Dendritic cell treated with granulocyte-macrophage colony-stimulating factor and Interleukin-4, amounts not matched to agents 40 ng/mL and 50 ng/mL, for 4 days (primary cell): ENCODE measurements around the gene MRPL27.

ENCODE experiments used
- H3K27ac Mint-ChIP-seq: one replicate; pipeline ENCODE4 v1.8.0; 2022; ENCODE audit warnings: mild to moderate bottlenecking, mixed read lengths
- H3K27me3 Mint-ChIP-seq: one replicate; pipeline ENCODE4 v1.8.0; 2022; ENCODE audit warnings: mild to moderate bottlenecking, mixed read lengths
- H3K36me3 Mint-ChIP-seq: one replicate; pipeline ENCODE4 v1.8.0; 2022; ENCODE audit warnings: low read depth, mixed read lengths
- H3K4me1 Mint-ChIP-seq: one replicate; pipeline ENCODE4 v1.8.0; 2022; ENCODE audit warnings: low read depth, mixed read lengths
- H3K4me3 Mint-ChIP-seq: one replicate; pipeline ENCODE4 v1.8.0; 2022; ENCODE audit warnings: mild to moderate bottlenecking, moderate library complexity, mixed read lengths
- H3K9me3 Mint-ChIP-seq: one replicate; pipeline ENCODE4 v1.8.0; 2022; ENCODE audit warnings: mixed read lengths
- intact Hi-C: fragments of 100-400 bp; cut with micrococcal nuclease; formaldehyde crosslinking; loops from one replicate; pipeline ENCODE4 v1.15.0; 2022

Gene MRPL27

DNA sequence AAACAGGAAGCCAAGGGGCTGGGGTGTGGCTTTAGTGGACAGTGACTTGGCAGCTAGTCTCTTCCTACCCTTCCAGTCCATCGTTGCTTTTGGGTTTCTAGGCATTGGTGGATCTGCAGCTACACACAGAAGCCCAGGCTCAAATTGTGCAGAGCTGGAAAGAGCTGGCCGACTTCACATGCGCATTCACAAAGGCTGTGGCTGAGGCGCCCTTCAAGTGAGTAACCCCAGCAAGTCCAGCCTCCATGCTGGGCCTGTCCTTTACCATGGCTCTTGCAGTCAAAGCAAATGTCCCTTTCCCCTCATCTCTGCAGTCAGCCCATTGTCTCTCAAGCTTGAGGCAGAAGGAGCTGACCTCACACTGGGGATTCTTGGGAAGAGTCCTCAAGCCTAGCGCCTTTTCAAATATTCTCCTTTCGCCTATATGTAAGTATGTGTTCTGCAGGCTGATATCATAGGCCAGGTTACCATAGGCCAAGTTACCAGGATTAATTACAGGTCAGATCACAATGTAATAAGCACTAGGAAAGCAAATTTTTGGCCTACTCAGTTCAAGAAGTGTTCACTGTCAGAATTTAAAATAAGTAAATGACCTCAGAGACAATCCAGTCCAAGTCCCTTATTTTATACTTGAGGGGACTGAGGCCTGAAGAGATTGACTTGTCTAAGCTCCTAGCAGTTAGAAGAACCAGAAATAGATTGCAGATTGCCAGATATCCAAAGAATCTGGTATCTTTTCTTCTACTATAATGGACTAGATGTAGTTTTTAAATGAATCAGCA lies 6.6 kb upstream of the MRPL27 start:
- no peak overlapping the region for H3K27ac Mint-ChIP-seq
- intact Hi-C loops, result loop anchor here (5.0 kb wide), 1 partner anchor 323 kb away; no protein-coding TSS in a partner anchor
- H3K36me3 Mint-ChIP-seq, result peaks cover 46% of the 10 kb centered on the region
- no peak overlapping the region for H3K4me3 Mint-ChIP-seq
- H3K4me1 Mint-ChIP-seq, result no peaks in the 10 kb centered on the region
- no peaks in the 10 kb centered on the region for H3K9me3 Mint-ChIP-seq
- no peaks in the 10 kb centered on the region for H3K27me3 Mint-ChIP-seq

DNA sequence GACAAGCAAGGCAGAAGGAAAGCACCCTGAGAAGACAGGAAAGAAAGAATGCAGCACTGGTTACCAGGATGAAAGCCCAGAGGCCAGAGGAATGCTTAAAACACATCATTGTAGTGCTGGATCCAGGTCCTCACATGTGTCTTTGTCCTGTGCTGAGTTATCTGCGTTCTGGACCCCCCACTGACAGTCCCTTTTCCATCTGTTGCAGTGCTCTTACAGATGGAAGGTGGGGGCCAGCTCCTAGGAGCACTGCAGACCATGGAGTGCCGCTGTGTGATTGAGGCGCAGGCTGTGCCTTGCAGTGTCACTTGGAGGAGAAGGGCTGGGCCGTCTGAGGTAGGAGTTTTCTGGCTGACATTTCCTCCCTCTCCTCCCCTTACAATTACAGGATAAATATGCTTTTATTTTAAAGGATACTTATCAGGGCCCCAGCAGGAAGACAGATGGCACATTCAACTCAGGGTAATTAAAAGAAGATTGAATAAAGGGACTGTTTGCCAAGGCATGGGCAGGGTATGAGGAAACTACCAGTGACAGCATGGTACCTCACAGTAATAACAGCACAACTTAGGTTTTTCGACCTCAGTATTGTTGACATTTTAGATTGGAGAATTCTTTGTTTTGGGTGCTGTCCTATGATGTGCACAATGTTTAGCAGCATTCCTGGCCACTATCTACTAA lies 3.0 kb upstream of the MRPL27 start:
- intact Hi-C loops, result loop anchor here (5.0 kb wide), 1 partner anchor 326 kb away; no protein-coding TSS in a partner anchor
- no peaks in the 10 kb centered on the region for H3K27me3 Mint-ChIP-seq
- H3K36me3 Mint-ChIP-seq, result peaks cover 30% of the 10 kb centered on the region
- no peak overlapping the region for H3K27ac Mint-ChIP-seq
- peaks cover 17% of the 10 kb centered on the region for H3K4me1 Mint-ChIP-seq
- H3K4me3 Mint-ChIP-seq, result no peak overlapping the region
- no peaks in the 10 kb centered on the region for H3K9me3 Mint-ChIP-seq

DNA sequence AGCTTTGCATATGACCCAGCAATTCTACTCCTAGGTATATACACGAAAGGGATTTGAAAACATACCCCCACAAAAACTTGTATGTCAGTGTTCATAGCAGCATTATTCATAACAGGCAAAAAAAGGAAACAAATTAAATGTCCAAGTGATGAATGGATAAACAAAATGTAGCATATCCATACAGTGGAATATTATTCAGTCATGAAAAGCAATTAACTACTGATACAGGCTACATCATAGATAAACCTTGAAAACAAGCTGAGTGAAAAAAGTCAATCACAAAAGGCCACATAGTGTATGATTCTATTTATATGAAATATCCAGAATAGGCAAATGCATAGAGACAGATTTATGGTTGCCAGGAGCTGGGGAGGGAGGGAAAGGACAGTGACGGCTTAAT lies 721 bp upstream of the MRPL27 start:
- Mint-ChIP-seq H3K36me3 (peaks cover 41% of the 10 kb centered on the region), H3K27me3 (no peaks in the 10 kb centered on the region), H3K4me1 (peaks cover 18% of the 10 kb centered on the region), H3K9me3 (no peaks in the 10 kb centered on the region), H3K27ac (no peak overlapping the region), H3K4me3 (no peak overlapping the region)
- intact Hi-C loops, result no loop called here

DNA sequence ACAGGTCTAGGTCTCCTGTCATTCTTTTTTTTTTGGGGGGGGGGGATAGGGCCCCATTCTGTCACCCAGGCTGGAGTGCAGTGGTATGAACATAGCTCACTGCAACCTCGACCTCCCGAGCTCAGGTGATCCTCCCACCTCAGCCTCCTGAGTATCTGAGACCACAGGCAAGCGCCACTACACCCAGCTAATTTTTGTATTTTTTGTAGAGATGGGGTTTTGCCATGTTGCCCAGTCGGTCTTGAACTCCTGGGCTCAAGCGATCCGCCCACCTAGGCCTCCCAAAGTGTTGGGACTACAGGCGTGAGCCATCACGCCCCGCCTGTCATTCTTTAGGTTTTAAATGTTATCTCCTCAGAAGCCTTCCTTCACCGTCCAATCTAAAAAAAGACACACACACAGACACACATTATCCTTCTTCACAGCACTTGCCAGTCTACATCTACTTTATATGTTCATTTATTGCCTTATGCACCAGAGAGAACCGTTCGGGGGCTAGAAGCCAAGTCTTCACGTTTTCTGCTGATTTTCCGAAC lies 694 bp downstream of the MRPL27 start:
- peak overlapping the region; percentile 96 for H3K4me3 Mint-ChIP-seq
- H3K27me3 Mint-ChIP-seq, result no peaks in the 10 kb centered on the region
- peak overlapping the region; percentile 96 for H3K27ac Mint-ChIP-seq
- intact Hi-C loops, result loop anchor here (1.0 kb wide), 1 partner anchor 25 kb away; the partner anchor contains the start of gene LRRC59
- no peaks in the 10 kb centered on the region for H3K9me3 Mint-ChIP-seq
- H3K36me3 Mint-ChIP-seq, result peaks cover 54% of the 10 kb centered on the region
- H3K4me1 Mint-ChIP-seq, result peaks cover 18% of the 10 kb centered on the region

DNA sequence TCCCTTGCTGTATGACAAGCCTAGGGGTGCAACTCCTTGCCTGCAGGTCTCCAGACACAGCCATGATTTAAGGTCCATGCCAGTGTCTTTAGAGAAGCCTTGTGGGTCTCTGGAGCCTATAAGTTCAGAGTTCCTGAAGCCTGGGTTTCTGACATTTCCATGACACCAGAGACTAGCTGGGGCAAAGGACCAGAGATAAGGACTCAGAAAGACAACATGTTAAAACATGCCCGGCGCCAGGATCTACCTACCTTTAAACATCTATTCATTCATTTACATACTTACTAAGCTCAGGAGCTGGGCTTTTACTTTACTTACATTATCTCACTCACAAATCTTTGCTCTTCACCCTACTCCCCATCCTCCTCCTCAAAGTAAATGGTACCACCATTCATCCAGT lies 1.5 kb downstream of the MRPL27 start:
- peaks cover 18% of the 10 kb centered on the region for H3K4me1 Mint-ChIP-seq
- no peak overlapping the region for H3K27ac Mint-ChIP-seq
- no peak overlapping the region for H3K4me3 Mint-ChIP-seq
- H3K36me3 Mint-ChIP-seq, result peaks cover 62% of the 10 kb centered on the region
- no peaks in the 10 kb centered on the region for H3K9me3 Mint-ChIP-seq
- no peaks in the 10 kb centered on the region for H3K27me3 Mint-ChIP-seq
- intact Hi-C loops, result no loop called here

DNA sequence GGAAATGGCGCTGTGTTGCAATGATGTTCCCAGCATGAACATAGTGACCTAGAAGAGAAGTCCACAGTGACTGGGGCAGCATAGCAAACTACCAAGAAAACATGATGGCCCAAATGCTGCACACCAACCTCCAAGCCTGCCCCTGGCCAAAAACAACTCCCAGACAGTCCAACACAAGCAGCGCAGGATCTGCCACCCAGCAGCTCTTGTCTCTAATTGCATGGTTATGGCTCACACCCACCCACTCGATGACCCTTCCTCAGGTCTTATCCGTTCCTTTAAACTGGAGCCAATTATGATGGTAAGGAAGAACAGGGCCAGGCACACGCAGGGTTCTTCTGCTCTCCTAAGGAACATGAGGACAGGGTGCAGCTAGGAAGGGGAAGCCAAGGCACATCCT lies 2.9 kb downstream of the MRPL27 start:
- H3K27me3 Mint-ChIP-seq, result no peaks in the 10 kb centered on the region
- no peak overlapping the region for H3K4me3 Mint-ChIP-seq
- peaks cover 18% of the 10 kb centered on the region for H3K4me1 Mint-ChIP-seq
- H3K27ac Mint-ChIP-seq, result no peak overlapping the region
- peaks cover 77% of the 10 kb centered on the region for H3K36me3 Mint-ChIP-seq
- intact Hi-C loops, result no loop called here
- H3K9me3 Mint-ChIP-seq, result no peaks in the 10 kb centered on the region

DNA sequence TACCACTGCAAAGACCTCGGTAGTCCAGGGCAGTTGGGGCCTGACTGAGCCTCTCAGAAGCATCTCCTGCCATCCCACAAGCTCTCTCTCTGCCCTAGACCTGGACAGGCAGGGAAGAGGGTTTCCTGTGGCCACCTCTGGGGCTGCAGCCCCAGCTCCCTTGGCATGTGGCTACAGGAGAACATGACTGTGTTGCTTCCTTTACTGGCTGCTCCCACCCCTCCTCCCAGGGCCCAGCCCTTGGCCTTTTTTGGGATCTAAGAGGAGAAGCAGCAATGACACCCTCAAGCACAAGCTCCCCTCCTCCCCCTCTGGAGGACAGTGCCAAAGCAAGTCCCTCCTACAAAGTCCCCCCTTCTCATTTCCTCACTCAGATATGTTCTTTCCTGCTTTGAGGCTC lies 5.6 kb downstream of the MRPL27 start:
- no peak overlapping the region for H3K27ac Mint-ChIP-seq
- H3K27me3 Mint-ChIP-seq, result no peaks in the 10 kb centered on the region
- intact Hi-C loops, result no loop called here
- H3K9me3 Mint-ChIP-seq, result no peaks in the 10 kb centered on the region
- H3K36me3 Mint-ChIP-seq, result peaks cover 78% of the 10 kb centered on the region
- peaks cover 16% of the 10 kb centered on the region for H3K4me1 Mint-ChIP-seq
- H3K4me3 Mint-ChIP-seq, result no peak overlapping the region

DNA sequence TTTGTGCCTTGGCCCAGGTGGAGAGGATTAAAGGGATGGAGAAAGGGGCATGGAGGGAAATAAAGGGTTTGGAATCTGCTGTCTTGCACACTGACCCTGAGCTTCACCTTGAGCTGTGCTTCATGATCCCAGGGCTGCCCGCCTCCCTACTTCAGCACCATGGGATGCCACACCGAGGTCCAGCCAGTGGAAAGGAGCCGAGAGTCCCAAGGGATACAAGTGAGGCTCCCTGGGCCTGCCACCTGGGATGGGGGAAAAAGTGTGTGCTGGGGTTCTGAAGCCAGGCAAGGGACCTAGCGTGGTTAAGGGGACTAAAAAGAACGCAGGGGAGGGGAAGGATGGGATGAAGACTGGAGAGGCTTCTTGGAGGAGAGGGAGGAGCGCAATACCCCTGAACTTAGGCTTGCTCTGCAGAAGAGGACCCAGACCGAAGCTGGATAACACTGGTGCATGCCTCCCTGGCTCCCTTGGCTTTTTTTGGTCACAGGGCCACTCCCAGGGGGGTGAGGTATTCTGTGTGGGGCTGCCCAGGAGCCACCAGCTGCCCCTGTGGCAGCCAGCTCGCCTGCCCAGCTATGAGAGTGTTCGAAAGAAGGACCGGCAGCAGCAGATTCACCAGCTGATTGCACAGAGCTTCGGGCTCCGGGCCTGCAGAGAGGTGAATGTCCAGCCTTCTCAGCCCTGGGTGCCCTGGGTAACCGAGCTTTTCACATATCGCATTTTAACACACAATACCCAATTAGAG lies 7.2 kb downstream of the MRPL27 start:
- intact Hi-C loops, result no loop called here
- no peak overlapping the region for H3K4me3 Mint-ChIP-seq
- no peaks in the 10 kb centered on the region for H3K27me3 Mint-ChIP-seq
- peaks cover 9% of the 10 kb centered on the region for H3K4me1 Mint-ChIP-seq
- H3K9me3 Mint-ChIP-seq, result no peaks in the 10 kb centered on the region
- H3K27ac Mint-ChIP-seq, result no peak overlapping the region
- peaks cover 66% of the 10 kb centered on the region for H3K36me3 Mint-ChIP-seq

DNA sequence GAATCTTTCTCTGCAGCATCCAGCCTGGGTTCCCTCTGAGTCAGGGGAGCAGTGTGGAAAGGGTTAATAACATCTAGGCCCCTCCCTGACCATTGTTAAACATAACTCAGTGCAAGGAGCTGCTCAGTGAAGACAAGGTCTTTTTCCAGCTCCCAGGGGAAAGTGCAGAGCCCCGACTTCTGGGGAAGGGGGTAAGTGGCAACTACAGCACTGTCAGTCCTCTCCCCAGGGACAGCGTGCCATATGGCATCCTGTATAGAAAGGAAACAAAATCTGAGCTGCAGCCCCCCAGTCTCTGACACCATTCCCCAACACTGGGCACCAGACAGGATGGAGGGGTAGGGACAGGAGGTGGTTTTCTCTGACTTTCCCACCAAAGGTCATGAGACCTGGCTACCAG lies 7.8 kb downstream of the MRPL27 start:
- H3K27ac Mint-ChIP-seq, result no peak overlapping the region
- no peaks in the 10 kb centered on the region for H3K27me3 Mint-ChIP-seq
- peaks cover 66% of the 10 kb centered on the region for H3K36me3 Mint-ChIP-seq
- peaks cover 9% of the 10 kb centered on the region for H3K4me1 Mint-ChIP-seq
- H3K4me3 Mint-ChIP-seq, result no peak overlapping the region
- H3K9me3 Mint-ChIP-seq, result no peaks in the 10 kb centered on the region
- intact Hi-C loops, result no loop called here

DNA sequence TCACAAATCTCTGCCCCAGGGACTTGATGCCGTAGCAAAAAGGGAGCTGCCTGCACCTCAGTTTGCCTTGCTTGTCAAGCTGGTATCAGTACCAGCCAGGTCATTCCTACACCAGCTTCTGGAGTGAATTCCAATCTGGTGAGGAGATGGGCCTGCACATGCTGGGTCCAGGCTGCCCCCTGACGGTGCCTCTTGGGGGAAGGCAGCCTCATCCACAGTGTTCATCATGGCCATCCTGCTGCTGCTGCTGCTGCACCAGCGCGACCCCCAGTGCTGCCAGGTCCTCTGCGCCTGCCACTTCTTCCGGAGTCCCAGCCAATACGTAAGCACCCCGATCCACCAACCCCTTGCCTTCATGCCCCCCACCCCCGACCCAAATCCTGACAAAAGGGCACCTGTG lies 8.3 kb downstream of the MRPL27 start:
- Mint-ChIP-seq H3K27ac (no peak overlapping the region), H3K27me3 (no peaks in the 10 kb centered on the region), H3K4me1 (peaks cover 9% of the 10 kb centered on the region), H3K9me3 (no peaks in the 10 kb centered on the region), H3K36me3 (peaks cover 66% of the 10 kb centered on the region), H3K4me3 (no peak overlapping the region)
- intact Hi-C loops, result loop anchor here (5.0 kb wide), 1 partner anchor 113 kb away; the partner anchor contains the start of gene RSAD1

DNA sequence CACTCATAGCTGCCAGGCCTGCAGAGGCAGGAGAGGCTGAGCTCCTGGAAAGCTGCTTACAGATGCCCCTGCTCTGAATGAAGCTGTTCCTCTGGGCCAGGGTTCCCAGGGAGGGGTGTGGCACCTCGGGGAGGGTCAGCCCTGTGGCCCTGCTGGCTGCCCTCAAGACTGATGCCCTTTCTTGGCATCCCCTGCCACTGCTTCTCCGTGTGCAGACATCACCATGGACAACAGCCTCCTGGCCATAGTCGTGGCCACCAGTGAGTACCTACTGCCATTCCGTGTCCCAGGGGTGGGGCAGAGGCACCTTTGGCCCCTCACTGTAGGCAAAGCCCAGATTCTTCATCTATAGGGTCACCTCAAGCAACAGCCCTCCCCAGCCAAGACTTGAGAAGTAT lies 8.9 kb downstream of the MRPL27 start:
- Mint-ChIP-seq H3K4me3 (no peak overlapping the region), H3K4me1 (peaks cover 9% of the 10 kb centered on the region), H3K27me3 (no peaks in the 10 kb centered on the region), H3K27ac (no peak overlapping the region), H3K9me3 (no peaks in the 10 kb centered on the region), H3K36me3 (peaks cover 65% of the 10 kb centered on the region)
- intact Hi-C loops, result loop anchor here (5.0 kb wide), 1 partner anchor 113 kb away; the partner anchor contains the start of gene RSAD1

DNA sequence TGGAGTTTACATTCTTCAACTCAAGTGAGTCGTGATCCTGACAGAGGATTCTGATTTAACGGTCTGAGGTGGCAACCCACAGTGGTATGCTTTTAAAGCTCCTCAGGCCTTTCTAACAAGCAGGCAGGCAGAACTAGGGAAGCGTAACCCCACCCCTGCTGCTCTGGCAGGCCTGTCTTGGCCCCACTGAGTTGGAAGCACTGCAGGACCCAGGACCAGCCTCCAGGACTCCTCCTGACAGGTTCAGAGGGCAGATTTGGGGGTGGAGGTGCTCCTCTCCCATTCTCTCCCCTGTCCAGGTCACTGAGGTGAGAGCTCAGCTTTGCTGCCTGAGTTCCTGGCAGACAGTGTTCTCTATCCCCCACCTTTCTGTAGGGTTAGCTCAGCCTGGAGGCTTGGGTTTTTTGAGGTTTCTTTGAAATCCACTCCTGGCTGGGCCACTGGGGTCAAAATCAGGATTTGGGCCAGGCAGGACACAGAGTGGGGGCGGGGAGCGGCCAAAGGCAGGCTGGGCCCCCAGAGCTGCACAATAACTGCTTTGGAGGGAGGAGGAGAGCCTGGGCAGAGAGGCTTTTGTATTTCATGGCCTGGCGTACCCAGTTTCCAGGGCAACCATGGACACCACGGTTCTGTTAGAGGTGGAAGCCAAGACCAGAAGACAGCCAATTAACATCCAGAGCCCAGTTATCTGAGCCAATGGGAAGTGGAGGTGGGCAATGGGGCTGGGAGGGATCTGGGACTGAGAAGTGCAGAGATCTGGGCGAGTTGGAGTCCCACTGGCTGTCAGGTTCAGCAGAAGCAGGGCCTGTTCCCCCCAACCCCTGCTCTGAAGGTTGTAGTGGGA lies 9.5 kb downstream of the MRPL27 start:
- Mint-ChIP-seq H3K27ac (no peak overlapping the region), H3K9me3 (no peaks in the 10 kb centered on the region), H3K36me3 (peaks cover 66% of the 10 kb centered on the region), H3K4me3 (no peak overlapping the region), H3K4me1 (peaks cover 9% of the 10 kb centered on the region), H3K27me3 (no peaks in the 10 kb centered on the region)
- intact Hi-C loops, result loop anchor here (5.0 kb wide), 1 partner anchor 114 kb away; the partner anchor contains the start of gene RSAD1

DNA sequence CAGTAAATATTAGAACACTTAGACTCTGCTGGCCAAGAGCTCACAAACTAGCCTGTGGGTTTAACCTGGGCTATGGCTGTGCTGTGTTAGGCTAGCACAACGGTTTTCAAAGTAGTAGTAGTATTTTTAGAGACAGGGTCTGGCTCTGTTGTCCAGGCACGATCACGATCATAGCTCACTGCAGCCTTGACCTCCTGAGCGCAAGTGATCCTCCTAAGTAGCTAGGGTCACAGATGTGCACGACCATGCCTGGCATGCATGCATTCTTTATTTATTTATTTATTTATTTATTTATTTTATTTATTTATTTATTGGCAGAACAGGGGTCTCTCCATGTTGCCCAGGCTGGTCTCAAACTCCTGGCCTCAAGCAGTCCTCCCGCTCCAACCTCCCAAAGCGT lies 10.3 kb downstream of the MRPL27 start:
- Mint-ChIP-seq H3K27ac (no peak overlapping the region), H3K4me3 (no peak overlapping the region), H3K27me3 (no peaks in the 10 kb centered on the region), H3K36me3 (peaks cover 66% of the 10 kb centered on the region), H3K9me3 (no peaks in the 10 kb centered on the region), H3K4me1 (peaks cover 9% of the 10 kb centered on the region)
- intact Hi-C loops, result loop anchor here (5.0 kb wide), 1 partner anchor 115 kb away; the partner anchor contains the start of gene RSAD1
